Fibroblast of pulmonary artery (primary cell): ENCODE results near the gene OVCH1.
"Not testable (repeated sequence)": the region's sequence is repeated elsewhere in the genome, so short reads cannot be mapped to it uniquely, and the experiment has no call there.

ENCODE experiments used
- DNase-seq: peaks from one replicate; pipeline ENCODE4 v3.0.0-alpha.2; 2010; ENCODE audit warnings: low read depth
- H3K4me3 ChIP-seq: replicated peaks from 2 replicates; pipeline ENCODE4 v1.5.1; 2011; ENCODE audit warnings: low read depth, mild to moderate bottlenecking, control low read depth, low read length, moderate library complexity
- CTCF ChIP-seq: IDR thresholded peaks from 2 replicates; pipeline ENCODE4 v1.5.1; 2011; ENCODE audit warnings: mild to moderate bottlenecking, control low read depth, low read length, inconsistent platforms; ENCODE audit errors: missing control alignments

Gene OVCH1

GRCh38 chr12:29396774-29397173 is 100.7 kb downstream of the OVCH1 start:
- DNase-seq = peak; percentile 51
- no peak for TF ChIP-seq CTCF

GRCh38 chr12:29395356-29395755 is 102.1 kb downstream of the OVCH1 start:
- no peak for TF ChIP-seq CTCF
- H3K4me3 ChIP-seq = no peak overlapping the region
- DNase-seq = no peak

More at GRCh38 chr12:29396774-29397173, 100.7 kb downstream of the OVCH1 start:
- no peak overlapping the region for H3K4me3 ChIP-seq

- not testable (repeated sequence) for H3K4me3 ChIP-seq
- DNase-seq = peak; percentile 46
Observed at GRCh38 chr12:29390419-29390818, 107.1 kb downstream of the OVCH1 start.

GRCh38 chr12:29389295-29389919 is 108.1 kb downstream of the OVCH1 start:
- DNase-seq = no peak
- peak overlapping the region; percentile 10 for H3K4me3 ChIP-seq
- no peak for TF ChIP-seq CTCF

- DNase-seq, H3K4me3 ChIP-seq: not testable (repeated sequence)
Observed at GRCh38 chr12:29386084-29386680, 111.3 kb downstream of the OVCH1 start.

GRCh38 chr12:29385194-29385593 is 112.3 kb downstream of the OVCH1 start:
- DNase-seq, H3K4me3 ChIP-seq: not testable (repeated sequence)

- no peak for TF ChIP-seq CTCF
- DNase-seq = no peak
- no peak overlapping the region for H3K4me3 ChIP-seq
Observed at GRCh38 chr12:29382251-29382650, 115.2 kb downstream of the OVCH1 start.

GRCh38 chr12:29380536-29381523 is 116.7 kb downstream of the OVCH1 start, which contains the start of gene ERGIC2:
Gene ERGIC2, minus strand, starts transcription at chr12:29381172. Its CDS starts 9,539 bp downstream, at chr12:29371633.
- H3K4me3 ChIP-seq = peak within 1 kb of the TSS; percentile 100
- no peak for TF ChIP-seq CTCF
- DNase-seq = peak; percentile 100
